Activated T-cell treated with anti-CD3 and anti-CD28 coated beads, Interleukin-2, amount 50 U/mL, for 72 hours (primary cell): ENCODE data around the gene SBNO1. TPM values are rescaled to one million over a fixed set of nuclear protein-coding genes. Genes with fewer than 3 reads are reported as not detected.

Experiments used
- ATAC-seq, 2 donors: fragments of 150-1000 bp; cut with Tn5 transposase; replicated peaks in 1 of 2; 2 replicates each; pipeline ENCODE4 v1.10.0; 2021; ENCODE audit warnings: moderate library complexity in 2 of 2, mild to moderate bottlenecking in 1 of 2
- DNase-seq, 2 donors: peaks; one replicate each; pipeline ENCODE4 v3.0.0; 2021 to 2022; ENCODE audit warnings: mixed read lengths in 1 of 2
- H3K27ac Mint-ChIP-seq: one replicate; pipeline ENCODE4 v1.8.0; 2022; ENCODE audit warnings: mild to moderate bottlenecking, moderate library complexity, mixed read lengths
- H3K27me3 Mint-ChIP-seq: one replicate; pipeline ENCODE4 v1.8.0; 2022; ENCODE audit warnings: low read depth, mixed read lengths
- H3K36me3 Mint-ChIP-seq, 2 donors: one replicate each; pipeline ENCODE4 v1.8.0; 2022; ENCODE audit warnings: mixed read lengths in 2 of 2, mild to moderate bottlenecking in 1 of 2; ENCODE audit not compliant: insufficient read depth in 2 of 2
- H3K4me1 Mint-ChIP-seq: one replicate; pipeline ENCODE4 v1.8.0; 2022; ENCODE audit warnings: low read depth, mixed read lengths
- H3K4me3 Mint-ChIP-seq, 2 donors: one replicate each; pipeline ENCODE4 v1.8.0; 2022; ENCODE audit warnings: mild to moderate bottlenecking in 2 of 2, mixed read lengths in 2 of 2, moderate library complexity in 2 of 2
- H3K9me3 Mint-ChIP-seq, 2 donors: one replicate each; pipeline ENCODE4 v1.8.0; 2022; ENCODE audit warnings: mixed read lengths in 2 of 2
- total RNA-seq, 2 donors: library from RNA; stranded (reverse); gene quantifications; one replicate each; pipeline ENCODE4 v1.2.3, GENCODE V29; 2022

SBNO1 gene
- total RNA-seq, 2 donors from 2014 or later: 38.5 to 41.6 TPM

DNA sequence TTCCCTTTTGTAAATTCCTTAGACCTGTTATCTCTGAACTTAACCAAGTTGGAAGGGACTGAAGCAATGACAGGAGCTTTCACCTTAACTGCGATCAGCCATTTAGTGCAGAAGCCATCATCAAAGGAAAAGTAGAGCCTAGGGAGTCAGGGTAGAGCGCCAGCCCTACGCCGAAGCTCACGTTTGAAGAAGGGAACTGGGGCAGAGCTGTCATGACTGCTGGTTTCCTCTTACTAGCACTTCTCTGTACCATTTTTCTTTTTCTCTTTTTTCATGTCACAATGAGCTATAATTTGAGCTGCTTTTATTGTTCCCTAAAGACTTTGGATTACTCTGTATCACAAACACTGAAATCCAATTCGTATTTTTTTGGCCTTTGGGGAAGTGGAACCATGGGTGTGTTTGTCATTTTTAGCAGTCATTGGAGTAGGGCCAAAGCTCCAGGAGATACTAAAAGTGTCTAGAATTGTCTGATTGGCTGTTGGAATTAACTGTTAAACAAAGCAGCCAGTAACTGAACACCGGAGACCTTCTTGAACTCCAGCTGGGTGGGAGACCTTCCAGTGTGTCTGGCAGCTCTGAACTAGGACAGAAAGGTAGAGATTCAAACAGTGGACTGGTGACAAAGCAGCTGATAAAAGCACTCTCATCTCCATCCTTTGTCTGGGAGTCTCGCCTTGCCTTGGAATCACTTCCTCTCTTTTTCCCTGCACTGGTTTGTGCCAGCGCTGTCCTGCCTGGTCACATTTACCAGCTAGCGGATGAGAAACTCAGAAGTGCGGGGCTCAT is 122.3 kb downstream of the SBNO1 start:
- Mint-ChIP-seq H3K27ac (peak overlapping the region; percentile 88), H3K4me1 (peaks cover 65% of the 10 kb centered on the region), H3K27me3 (no peaks in the 10 kb centered on the region), H3K4me3 (peak overlapping the region; percentile 31 to 58), H3K36me3 (peaks cover 7 to 27% of the 10 kb centered on the region in 2 donors), H3K9me3 (peaks cover 0 to under 1% of the 10 kb centered on the region in 2 donors)
- ATAC-seq (no peak), DNase-seq (no peak)

Other genes with a start within 250 kb of the SBNO1 start
- 10 to 100 TPM; 14.1 to 18.1 TPM for gene PITPNM2, start 213.8 kb downstream of the SBNO1 start, total RNA-seq
- gene MPHOSPH9, start 131.7 kb downstream of the SBNO1 start, total RNA-seq: 100 to 1,000 TPM; 104 to 121 TPM
- 10 to 100 TPM; 34.0 to 36.6 TPM for gene MTRFR, start 131.4 kb downstream of the SBNO1 start, total RNA-seq
- gene CDK2AP1, start 93.0 kb downstream of the SBNO1 start, total RNA-seq: 10 to 100 TPM; 37.8 to 40.0 TPM
- gene KMT5A, start 19.3 kb upstream of the SBNO1 start, total RNA-seq: 10 to 100 TPM; 67.4 to 83.7 TPM
- gene RILPL2, start 71.8 kb upstream of the SBNO1 start, total RNA-seq: 10 to 100 TPM; 13.6 to 13.9 TPM
- gene SNRNP35, start 93.3 kb upstream of the SBNO1 start, total RNA-seq: 10 to 100 TPM; 38.2 to 42.3 TPM
- 1 to 10 TPM; 5.4 TPM for gene RILPL1, start 168.9 kb upstream of the SBNO1 start, total RNA-seq
- 100 to 1,000 TPM; 177 to 192 TPM for gene TMED2, start 219.7 kb upstream of the SBNO1 start, total RNA-seq
- 10 to 100 TPM; 25.6 to 36.2 TPM for gene DDX55, start 237.3 kb upstream of the SBNO1 start, total RNA-seq